Measurements from ENCODE around the gene TMEM273. TPM values are rescaled to one million over a fixed set of nuclear protein-coding genes. Genes with fewer than 3 reads are reported as not detected.

The TMEM273 gene
- polyA plus RNA-seq, 1 donor (not counting 4 experiments of a cell fraction or from before 2014, with no cell fraction given), result not detected

- Histone ChIP-seq H3K4me2 (ENCODE audit: control insufficient read depth, extremely low read depth, insufficient read depth, low read depth, low read length) (no peak overlapping the region), H3K27ac (ENCODE audit: control insufficient read depth, insufficient read depth, low read length) (no peak overlapping the region), H3K79me2 (ENCODE audit: control insufficient read depth, insufficient read depth, low read length) (no peaks in the 10 kb centered on the region), H4K20me1 (ENCODE audit: control insufficient read depth, extremely low read depth, insufficient read depth, low read length) (no peaks in the 10 kb centered on the region), H3K27me3 (ENCODE audit: control insufficient read depth, extremely low read depth, insufficient read depth, low read length) (peaks cover 1% of the 10 kb centered on the region), H3K36me3 (ENCODE audit: control insufficient read depth in 2 of 2, extremely low read depth in 1 of 2, insufficient read depth in 2 of 2, low read length in 2 of 2) (no peaks in the 10 kb centered on the region), H3K4me1 (ENCODE audit: control insufficient read depth, extremely low read depth, insufficient read depth, low read length) (no peaks in the 10 kb centered on the region), H3K9ac (ENCODE audit: control insufficient read depth, extremely low read depth, insufficient read depth, low read length) (no peak overlapping the region), H3K4me3 (ENCODE audit: control insufficient read depth in 2 of 3, extremely low read depth in 1 of 3, insufficient read depth in 2 of 3, low read depth in 1 of 3, low read length in 3 of 3) (no peak overlapping the region), H2AFZ (ENCODE audit: control insufficient read depth, low read length) (no peak overlapping the region), H3K9me1 (ENCODE audit: control insufficient read depth, extremely low read depth, insufficient read depth, low read length) (no peaks in the 10 kb centered on the region), H3K9me3 (ENCODE audit: control insufficient read depth, low read depth, low read length) (no peaks in the 10 kb centered on the region)
- no peak for DNase-seq (ENCODE audit: low read depth, low spot score)
- no peak for TF ChIP-seq EZH2 (IDR thresholded peaks at IDR 0.05; ENCODE audit: low read length)
- TF ChIP-seq, protein P1, sequence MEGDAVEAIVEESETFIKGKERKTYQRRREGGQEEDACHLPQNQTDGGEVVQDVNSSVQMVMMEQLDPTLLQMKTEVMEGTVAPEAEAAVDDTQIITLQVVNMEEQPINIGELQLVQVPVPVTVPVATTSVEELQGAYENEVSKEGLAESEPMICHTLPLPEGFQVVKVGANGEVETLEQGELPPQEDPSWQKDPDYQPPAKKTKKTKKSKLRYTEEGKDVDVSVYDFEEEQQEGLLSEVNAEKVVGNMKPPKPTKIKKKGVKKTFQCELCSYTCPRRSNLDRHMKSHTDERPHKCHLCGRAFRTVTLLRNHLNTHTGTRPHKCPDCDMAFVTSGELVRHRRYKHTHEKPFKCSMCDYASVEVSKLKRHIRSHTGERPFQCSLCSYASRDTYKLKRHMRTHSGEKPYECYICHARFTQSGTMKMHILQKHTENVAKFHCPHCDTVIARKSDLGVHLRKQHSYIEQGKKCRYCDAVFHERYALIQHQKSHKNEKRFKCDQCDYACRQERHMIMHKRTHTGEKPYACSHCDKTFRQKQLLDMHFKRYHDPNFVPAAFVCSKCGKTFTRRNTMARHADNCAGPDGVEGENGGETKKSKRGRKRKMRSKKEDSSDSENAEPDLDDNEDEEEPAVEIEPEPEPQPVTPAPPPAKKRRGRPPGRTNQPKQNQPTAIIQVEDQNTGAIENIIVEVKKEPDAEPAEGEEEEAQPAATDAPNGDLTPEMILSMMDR (optimal IDR thresholded peaks at IDR 0.05 in 1 of 3, IDR thresholded peaks at IDR 0.05 in 1 of 3, conservative IDR thresholded peaks at IDR 0.05 in 1 of 3; ENCODE audit: extremely low read depth in 1 of 3, insufficient read depth in 2 of 3, low read length in 3 of 3), result no peak
- FAIRE-seq, result no peak
- dilution Hi-C loops (cut with MboI; ENCODE audit: extremely low pct_ligation_motif_present, low sequenced_read_pairs), result no loop called here
Observed at GRCh38 chr10:49107111-49107886, 80.9 kb downstream of the TMEM273 start.

DNA sequence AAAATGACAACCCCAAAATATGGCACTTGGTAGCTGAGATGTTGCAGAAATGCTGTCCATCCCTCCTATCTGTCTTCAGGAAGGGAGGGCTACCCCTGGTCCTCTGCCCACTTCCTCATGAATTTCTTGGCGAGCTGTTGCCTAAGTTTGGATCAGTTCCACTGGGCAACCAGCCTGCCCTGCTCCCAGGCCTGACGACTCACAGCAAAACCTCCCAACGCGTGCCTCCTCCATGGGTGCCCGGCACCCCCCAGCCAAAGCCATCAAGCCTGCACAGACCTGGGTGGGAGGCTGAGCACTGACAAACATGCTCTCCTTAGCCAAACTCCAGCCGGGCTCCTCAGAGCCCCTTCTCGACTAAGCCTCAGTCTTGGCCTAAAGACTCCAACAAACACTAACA is 81.7 kb downstream of the TMEM273 start:
- Histone ChIP-seq H3K9me3 (ENCODE audit: control insufficient read depth, low read depth, low read length) (no peaks in the 10 kb centered on the region), H3K36me3 (ENCODE audit: control insufficient read depth in 2 of 2, extremely low read depth in 1 of 2, insufficient read depth in 2 of 2, low read length in 2 of 2) (no peaks in the 10 kb centered on the region), H3K4me1 (ENCODE audit: control insufficient read depth, extremely low read depth, insufficient read depth, low read length) (no peaks in the 10 kb centered on the region), H3K79me2 (ENCODE audit: control insufficient read depth, insufficient read depth, low read length) (no peaks in the 10 kb centered on the region), H3K27me3 (ENCODE audit: control insufficient read depth, extremely low read depth, insufficient read depth, low read length) (no peaks in the 10 kb centered on the region), H3K9ac (ENCODE audit: control insufficient read depth, extremely low read depth, insufficient read depth, low read length) (no peak overlapping the region), H3K27ac (ENCODE audit: control insufficient read depth, insufficient read depth, low read length) (no peak overlapping the region), H2AFZ (ENCODE audit: control insufficient read depth, low read length) (no peak overlapping the region), H3K4me2 (ENCODE audit: control insufficient read depth, extremely low read depth, insufficient read depth, low read depth, low read length) (no peak overlapping the region), H4K20me1 (ENCODE audit: control insufficient read depth, extremely low read depth, insufficient read depth, low read length) (no peaks in the 10 kb centered on the region), H3K4me3 (ENCODE audit: control insufficient read depth in 2 of 3, extremely low read depth in 1 of 3, insufficient read depth in 2 of 3, low read depth in 1 of 3, low read length in 3 of 3) (no peak overlapping the region), H3K9me1 (ENCODE audit: control insufficient read depth, extremely low read depth, insufficient read depth, low read length) (no peaks in the 10 kb centered on the region)
- dilution Hi-C loops (cut with MboI; ENCODE audit: extremely low pct_ligation_motif_present, low sequenced_read_pairs), result no loop called here
- FAIRE-seq (no peak), DNase-seq (ENCODE audit: low read depth, low spot score) (no peak)
- no peak for TF ChIP-seq EZH2 (IDR thresholded peaks at IDR 0.05; ENCODE audit: low read length)
- TF ChIP-seq, protein P1 (optimal IDR thresholded peaks at IDR 0.05 in 1 of 3, IDR thresholded peaks at IDR 0.05 in 1 of 3, conservative IDR thresholded peaks at IDR 0.05 in 1 of 3; ENCODE audit: extremely low read depth in 1 of 3, insufficient read depth in 2 of 3, low read length in 3 of 3), result no peak

Measured in keratinocyte (primary cell).